Type B pancreatic cell (in vitro differentiated cells): ENCODE results near the gene C1orf50. TPM values are rescaled to one million over a fixed set of nuclear protein-coding genes. Genes with fewer than 3 reads are reported as not detected.
A peak's percentile ranks its signal among the peaks of the same experiment; 100 is the strongest.

Experiments
- DNase-seq: peaks from one replicate; pipeline ENCODE4 v3.0.0; 2021; ENCODE audit warnings: mixed read lengths; ENCODE audit not compliant: unreplicated experiment; ENCODE audit errors: extremely low spot score
- H3K27ac Mint-ChIP-seq: 2 replicates; pipeline ENCODE4 v1.8.0; 2021; ENCODE audit warnings: mild to moderate bottlenecking, mixed read lengths
- H3K27me3 Mint-ChIP-seq: 2 replicates; pipeline ENCODE4 v1.8.0; 2021; ENCODE audit warnings: mixed read lengths
- H3K36me3 Mint-ChIP-seq: 2 replicates; pipeline ENCODE4 v1.8.0; 2021; ENCODE audit warnings: mixed read lengths
- H3K4me1 Mint-ChIP-seq: one replicate; pipeline ENCODE4 v1.8.0; 2021; ENCODE audit warnings: mixed read lengths; ENCODE audit not compliant: unreplicated experiment
- H3K4me3 Mint-ChIP-seq: 2 replicates; pipeline ENCODE4 v1.8.0; 2021; ENCODE audit warnings: mild to moderate bottlenecking, mixed read lengths
- H3K9me3 Mint-ChIP-seq: 2 replicates; pipeline ENCODE4 v1.8.0; 2021; ENCODE audit warnings: mixed read lengths
- CTCF ChIP-seq: fragments of 200-600 bp; sonication (generic); conservative IDR thresholded peaks from 2 replicates; pipeline ENCODE4 v1.5.0; 2021; ENCODE audit warnings: antibody characterized with exemption, mild to moderate bottlenecking
- total RNA-seq: library from RNA; stranded (reverse); gene quantifications from 2 replicates; pipeline ENCODE4 v1.2.1, GENCODE V29; 2021; ENCODE audit warnings: low replicate concordance

Gene C1orf50
- total RNA-seq, 1 donor from 2014 or later, result 9.1 TPM

GRCh38 chr1:42745851-42746250, 21.2 kb upstream of the C1orf50 start:
- no peak overlapping the region for H3K4me3 Mint-ChIP-seq
- TF ChIP-seq CTCF, result no peak
- H3K36me3 Mint-ChIP-seq, result peaks cover 10% of the 10 kb centered on the region
- peaks cover 11% of the 10 kb centered on the region for H3K4me1 Mint-ChIP-seq
- H3K9me3 Mint-ChIP-seq, result no peaks in the 10 kb centered on the region
- no peak for DNase-seq
- H3K27me3 Mint-ChIP-seq, result no peaks in the 10 kb centered on the region
- no peak overlapping the region for H3K27ac Mint-ChIP-seq

GRCh38 chr1:42746436-42747105, 20.5 kb upstream of the C1orf50 start:
- H3K9me3 Mint-ChIP-seq, result peaks cover 1% of the 10 kb centered on the region
- TF ChIP-seq CTCF, result no peak
- peaks cover 11% of the 10 kb centered on the region for H3K4me1 Mint-ChIP-seq
- no peak overlapping the region for H3K4me3 Mint-ChIP-seq
- no peak overlapping the region for H3K27ac Mint-ChIP-seq
- DNase-seq, result no peak
- H3K27me3 Mint-ChIP-seq, result no peaks in the 10 kb centered on the region
- peaks cover 12% of the 10 kb centered on the region for H3K36me3 Mint-ChIP-seq

GRCh38 chr1:42747125-42747524, 19.9 kb upstream of the C1orf50 start:
- no peak for DNase-seq
- peaks cover 18% of the 10 kb centered on the region for H3K36me3 Mint-ChIP-seq
- peak; percentile 75 for TF ChIP-seq CTCF
- peaks cover 11% of the 10 kb centered on the region for H3K4me1 Mint-ChIP-seq
- peaks cover 6% of the 10 kb centered on the region for H3K9me3 Mint-ChIP-seq
- H3K4me3 Mint-ChIP-seq, result no peak overlapping the region
- no peak overlapping the region for H3K27ac Mint-ChIP-seq
- H3K27me3 Mint-ChIP-seq, result no peaks in the 10 kb centered on the region

- H3K9me3 Mint-ChIP-seq, result peaks cover 10% of the 10 kb centered on the region
- H3K36me3 Mint-ChIP-seq, result peaks cover 27% of the 10 kb centered on the region
- H3K4me1 Mint-ChIP-seq, result peaks cover 8% of the 10 kb centered on the region
- H3K4me3 Mint-ChIP-seq, result no peak overlapping the region
- H3K27me3 Mint-ChIP-seq, result no peaks in the 10 kb centered on the region
- no peak for DNase-seq
- TF ChIP-seq CTCF, result no peak
- no peak overlapping the region for H3K27ac Mint-ChIP-seq
These were observed 19.0 kb upstream of the C1orf50 start for GRCh38 chr1:42748021-42748420.

GRCh38 chr1:42748461-42749410, 18.3 kb upstream of the C1orf50 start:
- Mint-ChIP-seq H3K27ac (peak overlapping the region; percentile 41), H3K27me3 (no peaks in the 10 kb centered on the region), H3K4me1 (peaks cover 1% of the 10 kb centered on the region), H3K9me3 (peaks cover 13% of the 10 kb centered on the region), H3K36me3 (peaks cover 31% of the 10 kb centered on the region), H3K4me3 (no peak overlapping the region)
- TF ChIP-seq CTCF, result no peak
- no peak for DNase-seq
